ENCODE measurements around the gene TMEM266.

The TMEM266 gene

GRCh38 chr15:76160426-76161152, 100.8 kb downstream of the TMEM266 start:
- Histone ChIP-seq H3K18ac (ENCODE audit: low read length) (no peak overlapping the region), H3K27me3 (ENCODE audit: insufficient read depth, low read length, poor library complexity) (no peaks in the 10 kb centered on the region), H2BK120ac (ENCODE audit: low read depth, low read length) (no peak overlapping the region), H4K5ac (ENCODE audit: low read length) (no peak overlapping the region), H3K79me2 (ENCODE audit: control insufficient read depth, insufficient read depth, low read length) (no peaks in the 10 kb centered on the region), H3K56ac (ENCODE audit: low read length) (no peak overlapping the region), H3K36me3 (ENCODE audit: control insufficient read depth, insufficient read depth, low read length) (no peaks in the 10 kb centered on the region), H3K79me1 (ENCODE audit: low read length) (no peaks in the 10 kb centered on the region), H4K8ac (ENCODE audit: low read depth, low read length) (no peak overlapping the region), H3K9ac (ENCODE audit: low read length) (no peak overlapping the region), H2BK5ac (ENCODE audit: low read length) (no peak overlapping the region), H3K23ac (ENCODE audit: low read length) (no peak overlapping the region), H3K27ac (ENCODE audit: low read depth, low read length) (no peak overlapping the region), H2BK15ac (replicated peaks; ENCODE audit: low read depth) (no peak overlapping the region), H3K4me1 (ENCODE audit: control insufficient read depth, low read depth, low read length) (no peaks in the 10 kb centered on the region), H3K4me2 (ENCODE audit: low read length) (no peak overlapping the region), H2AK5ac (ENCODE audit: low read length) (no peak overlapping the region), H3K4me3 (ENCODE audit: low read length) (no peak overlapping the region), H3K4ac (ENCODE audit: low read depth, low read length) (no peak overlapping the region)
- no peak for DNase-seq
- WGBS (ENCODE audit: extremely low coverage, insufficient coverage, low lambda C conversion rate): no CpG with 5 or more reads among the region's 24 CpGs

- Histone ChIP-seq H3K4me2 (ENCODE audit: low read length) (no peak overlapping the region), H3K4me3 (ENCODE audit: low read length) (no peak overlapping the region), H3K23ac (ENCODE audit: low read length) (no peak overlapping the region), H3K56ac (ENCODE audit: low read length) (no peak overlapping the region), H4K5ac (ENCODE audit: low read length) (no peak overlapping the region), H3K36me3 (ENCODE audit: control insufficient read depth, insufficient read depth, low read length) (no peaks in the 10 kb centered on the region), H3K18ac (ENCODE audit: low read length) (no peak overlapping the region), H3K27ac (ENCODE audit: low read depth, low read length) (no peak overlapping the region), H3K79me1 (ENCODE audit: low read length) (no peaks in the 10 kb centered on the region), H3K4me1 (ENCODE audit: control insufficient read depth, low read depth, low read length) (no peaks in the 10 kb centered on the region), H3K27me3 (ENCODE audit: insufficient read depth, low read length, poor library complexity) (no peaks in the 10 kb centered on the region), H2BK15ac (replicated peaks; ENCODE audit: low read depth) (no peak overlapping the region), H2BK120ac (ENCODE audit: low read depth, low read length) (no peak overlapping the region), H2AK5ac (ENCODE audit: low read length) (no peak overlapping the region), H3K79me2 (ENCODE audit: control insufficient read depth, insufficient read depth, low read length) (no peaks in the 10 kb centered on the region), H3K9ac (ENCODE audit: low read length) (no peak overlapping the region), H3K4ac (ENCODE audit: low read depth, low read length) (no peak overlapping the region), H2BK5ac (ENCODE audit: low read length) (no peak overlapping the region), H4K8ac (ENCODE audit: low read depth, low read length) (no peak overlapping the region)
- no CpG with 5 or more reads among the region's 20 CpGs for WGBS (ENCODE audit: extremely low coverage, insufficient coverage, low lambda C conversion rate)
- DNase-seq: no peak
Observed at GRCh38 chr15:76161153-76162035, 101.6 kb downstream of the TMEM266 start.

- Histone ChIP-seq H3K79me1 (ENCODE audit: low read length) (no peaks in the 10 kb centered on the region), H3K23ac (ENCODE audit: low read length) (no peak overlapping the region)
- no CpG with 5 or more reads among the region's 12 CpGs for WGBS (ENCODE audit: extremely low coverage, insufficient coverage, low lambda C conversion rate)
Observed at GRCh38 chr15:76162036-76162398, 102.2 kb downstream of the TMEM266 start.

GRCh38 chr15:76162784-76163456, 103.1 kb downstream of the TMEM266 start:
- no peak overlapping the region for H3K27ac ChIP-seq (ENCODE audit: low read depth, low read length)
- no CpG with 5 or more reads among the region's 10 CpGs for WGBS (ENCODE audit: extremely low coverage, insufficient coverage, low lambda C conversion rate)
- H3K4ac ChIP-seq (ENCODE audit: low read depth, low read length): no peak overlapping the region

More at GRCh38 chr15:76162036-76162398, 102.2 kb downstream of the TMEM266 start:
- Histone ChIP-seq H3K4ac (ENCODE audit: low read depth, low read length) (no peak overlapping the region), H3K36me3 (ENCODE audit: control insufficient read depth, insufficient read depth, low read length) (no peaks in the 10 kb centered on the region), H3K4me3 (ENCODE audit: low read length) (no peak overlapping the region), H4K8ac (ENCODE audit: low read depth, low read length) (no peak overlapping the region), H3K79me2 (ENCODE audit: control insufficient read depth, insufficient read depth, low read length) (no peaks in the 10 kb centered on the region), H2BK5ac (ENCODE audit: low read length) (no peak overlapping the region), H3K4me1 (ENCODE audit: control insufficient read depth, low read depth, low read length) (no peaks in the 10 kb centered on the region), H3K4me2 (ENCODE audit: low read length) (no peak overlapping the region), H3K27me3 (ENCODE audit: insufficient read depth, low read length, poor library complexity) (no peaks in the 10 kb centered on the region), H2BK15ac (replicated peaks; ENCODE audit: low read depth) (no peak overlapping the region), H3K27ac (ENCODE audit: low read depth, low read length) (no peak overlapping the region), H3K9ac (ENCODE audit: low read length) (no peak overlapping the region), H3K56ac (ENCODE audit: low read length) (no peak overlapping the region), H2BK120ac (ENCODE audit: low read depth, low read length) (no peak overlapping the region), H4K5ac (ENCODE audit: low read length) (no peak overlapping the region), H3K18ac (ENCODE audit: low read length) (no peak overlapping the region), H2AK5ac (ENCODE audit: low read length) (no peak overlapping the region)
- DNase-seq: no peak

GRCh38 chr15:76163457-76164295, 103.9 kb downstream of the TMEM266 start:
- H3K4me1 ChIP-seq (ENCODE audit: control insufficient read depth, low read depth, low read length): no peaks in the 10 kb centered on the region
- WGBS (ENCODE audit: extremely low coverage, insufficient coverage, low lambda C conversion rate): no CpG with 5 or more reads among the region's 21 CpGs
- H3K79me2 ChIP-seq (ENCODE audit: control insufficient read depth, insufficient read depth, low read length): no peaks in the 10 kb centered on the region
- H3K4me3 ChIP-seq (ENCODE audit: low read length): no peak overlapping the region
- no peak overlapping the region for H4K5ac ChIP-seq (ENCODE audit: low read length)
- no peak overlapping the region for H2BK120ac ChIP-seq (ENCODE audit: low read depth, low read length)
- H3K79me1 ChIP-seq (ENCODE audit: low read length): no peaks in the 10 kb centered on the region
- no peak overlapping the region for H3K4me2 ChIP-seq (ENCODE audit: low read length)
- H3K27ac ChIP-seq (ENCODE audit: low read depth, low read length): no peak overlapping the region
- H2BK15ac ChIP-seq (replicated peaks; ENCODE audit: low read depth): no peak overlapping the region
- H3K9ac ChIP-seq (ENCODE audit: low read length): no peak overlapping the region
- H2BK5ac ChIP-seq (ENCODE audit: low read length): no peak overlapping the region
- H3K27me3 ChIP-seq (ENCODE audit: insufficient read depth, low read length, poor library complexity): no peaks in the 10 kb centered on the region
- peak overlapping the region; percentile 28 for H3K56ac ChIP-seq (ENCODE audit: low read length)
- no peak overlapping the region for H3K18ac ChIP-seq (ENCODE audit: low read length)
- no peaks in the 10 kb centered on the region for H3K36me3 ChIP-seq (ENCODE audit: control insufficient read depth, insufficient read depth, low read length)
- no peak overlapping the region for H3K23ac ChIP-seq (ENCODE audit: low read length)
- H2AK5ac ChIP-seq (ENCODE audit: low read length): no peak overlapping the region
- no peak for DNase-seq
- H4K8ac ChIP-seq (ENCODE audit: low read depth, low read length): no peak overlapping the region
- H3K4ac ChIP-seq (ENCODE audit: low read depth, low read length): no peak overlapping the region

More at GRCh38 chr15:76162784-76163456, 103.1 kb downstream of the TMEM266 start:
- Histone ChIP-seq H3K79me2 (ENCODE audit: control insufficient read depth, insufficient read depth, low read length) (no peaks in the 10 kb centered on the region), H2BK15ac (replicated peaks; ENCODE audit: low read depth) (no peak overlapping the region), H3K18ac (ENCODE audit: low read length) (no peak overlapping the region), H3K9ac (ENCODE audit: low read length) (no peak overlapping the region), H2BK5ac (ENCODE audit: low read length) (no peak overlapping the region), H3K79me1 (ENCODE audit: low read length) (no peaks in the 10 kb centered on the region), H3K4me1 (ENCODE audit: control insufficient read depth, low read depth, low read length) (no peaks in the 10 kb centered on the region), H4K5ac (ENCODE audit: low read length) (no peak overlapping the region), H2AK5ac (ENCODE audit: low read length) (no peak overlapping the region), H4K8ac (ENCODE audit: low read depth, low read length) (no peak overlapping the region), H3K4me3 (ENCODE audit: low read length) (no peak overlapping the region), H3K4me2 (ENCODE audit: low read length) (no peak overlapping the region), H2BK120ac (ENCODE audit: low read depth, low read length) (no peak overlapping the region), H3K36me3 (ENCODE audit: control insufficient read depth, insufficient read depth, low read length) (no peaks in the 10 kb centered on the region), H3K56ac (ENCODE audit: low read length) (no peak overlapping the region), H3K23ac (ENCODE audit: low read length) (no peak overlapping the region), H3K27me3 (ENCODE audit: insufficient read depth, low read length, poor library complexity) (no peaks in the 10 kb centered on the region)
- no peak for DNase-seq

Measured in mesendoderm (in vitro differentiated cells).